Subcutaneous adipose tissue (tissue), 4 donors: ENCODE data around the gene TNF. TPM values are rescaled to one million over a fixed set of nuclear protein-coding genes. Genes with fewer than 3 reads are reported as not detected.

Experiments used
- total RNA-seq, 4 donors: library from RNA; depleted of rRNA; stranded (reverse); fragments of >200 nt; gene quantifications; one replicate each; pipeline ENCODE4 v1.1.0, GENCODE V29; 2016
- TF ChIP-seq, protein P1 (sequence below): fragments of 450-650 bp; IDR thresholded peaks from one replicate; pipeline ENCODE4 v1.5.1; 2016; ENCODE audit warnings: low read depth, mild to moderate bottlenecking, control low read depth, antibody characterized with exemption, moderate library complexity

Gene TNF
- total RNA-seq, 4 donors from 2014 or later = 0.22 to 0.82 TPM; not detected in 2

DNA sequence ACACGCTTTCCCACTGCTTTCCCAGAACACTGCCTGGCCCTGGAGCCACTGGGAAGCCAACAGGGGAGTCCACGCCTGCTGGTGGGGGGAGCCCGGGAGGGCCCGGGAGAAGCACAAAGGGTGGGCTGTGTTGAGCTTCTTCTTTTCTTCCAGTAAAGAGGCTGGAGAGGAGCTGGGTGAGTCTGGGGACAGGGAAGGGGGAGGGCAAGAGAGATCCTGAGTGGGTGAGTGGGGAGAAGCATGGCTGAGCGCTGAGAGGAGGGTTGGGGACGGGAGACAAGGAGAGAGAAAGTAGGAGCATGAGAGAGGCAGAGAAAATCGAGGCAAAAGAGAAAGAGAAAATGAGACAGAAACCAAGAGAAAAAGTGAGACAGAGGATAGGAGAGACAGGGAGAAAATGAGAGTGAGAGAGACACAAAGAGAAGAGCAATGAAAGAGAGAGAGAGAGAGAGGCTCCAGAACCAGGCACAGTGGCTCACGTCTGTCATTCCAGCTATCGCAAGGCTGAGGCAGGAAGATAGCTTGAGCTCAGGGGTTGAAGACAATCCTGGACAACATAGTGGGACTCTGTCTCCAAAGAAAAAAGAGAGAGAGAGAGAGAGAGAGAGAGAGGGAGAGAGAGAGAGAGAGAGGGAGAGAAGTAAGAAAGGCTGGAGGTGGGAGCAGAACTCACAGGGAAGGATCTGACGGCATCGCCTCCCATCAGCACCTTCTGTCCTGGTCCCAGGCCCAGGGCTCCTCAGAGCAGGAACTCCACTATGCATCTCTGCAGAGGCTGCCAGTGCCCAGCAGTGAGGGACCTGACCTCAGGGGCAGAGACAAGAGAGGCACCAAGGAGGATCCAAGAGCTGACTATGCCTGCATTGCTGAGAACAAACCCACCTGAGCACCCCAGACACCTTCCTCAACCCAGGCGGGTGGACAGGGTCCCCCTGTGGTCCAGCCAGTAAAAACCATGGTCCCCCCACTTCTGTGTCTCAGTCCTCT is 12.7 kb downstream of the TNF start:
- TF ChIP-seq, protein P1, sequence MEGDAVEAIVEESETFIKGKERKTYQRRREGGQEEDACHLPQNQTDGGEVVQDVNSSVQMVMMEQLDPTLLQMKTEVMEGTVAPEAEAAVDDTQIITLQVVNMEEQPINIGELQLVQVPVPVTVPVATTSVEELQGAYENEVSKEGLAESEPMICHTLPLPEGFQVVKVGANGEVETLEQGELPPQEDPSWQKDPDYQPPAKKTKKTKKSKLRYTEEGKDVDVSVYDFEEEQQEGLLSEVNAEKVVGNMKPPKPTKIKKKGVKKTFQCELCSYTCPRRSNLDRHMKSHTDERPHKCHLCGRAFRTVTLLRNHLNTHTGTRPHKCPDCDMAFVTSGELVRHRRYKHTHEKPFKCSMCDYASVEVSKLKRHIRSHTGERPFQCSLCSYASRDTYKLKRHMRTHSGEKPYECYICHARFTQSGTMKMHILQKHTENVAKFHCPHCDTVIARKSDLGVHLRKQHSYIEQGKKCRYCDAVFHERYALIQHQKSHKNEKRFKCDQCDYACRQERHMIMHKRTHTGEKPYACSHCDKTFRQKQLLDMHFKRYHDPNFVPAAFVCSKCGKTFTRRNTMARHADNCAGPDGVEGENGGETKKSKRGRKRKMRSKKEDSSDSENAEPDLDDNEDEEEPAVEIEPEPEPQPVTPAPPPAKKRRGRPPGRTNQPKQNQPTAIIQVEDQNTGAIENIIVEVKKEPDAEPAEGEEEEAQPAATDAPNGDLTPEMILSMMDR = no peak

DNA sequence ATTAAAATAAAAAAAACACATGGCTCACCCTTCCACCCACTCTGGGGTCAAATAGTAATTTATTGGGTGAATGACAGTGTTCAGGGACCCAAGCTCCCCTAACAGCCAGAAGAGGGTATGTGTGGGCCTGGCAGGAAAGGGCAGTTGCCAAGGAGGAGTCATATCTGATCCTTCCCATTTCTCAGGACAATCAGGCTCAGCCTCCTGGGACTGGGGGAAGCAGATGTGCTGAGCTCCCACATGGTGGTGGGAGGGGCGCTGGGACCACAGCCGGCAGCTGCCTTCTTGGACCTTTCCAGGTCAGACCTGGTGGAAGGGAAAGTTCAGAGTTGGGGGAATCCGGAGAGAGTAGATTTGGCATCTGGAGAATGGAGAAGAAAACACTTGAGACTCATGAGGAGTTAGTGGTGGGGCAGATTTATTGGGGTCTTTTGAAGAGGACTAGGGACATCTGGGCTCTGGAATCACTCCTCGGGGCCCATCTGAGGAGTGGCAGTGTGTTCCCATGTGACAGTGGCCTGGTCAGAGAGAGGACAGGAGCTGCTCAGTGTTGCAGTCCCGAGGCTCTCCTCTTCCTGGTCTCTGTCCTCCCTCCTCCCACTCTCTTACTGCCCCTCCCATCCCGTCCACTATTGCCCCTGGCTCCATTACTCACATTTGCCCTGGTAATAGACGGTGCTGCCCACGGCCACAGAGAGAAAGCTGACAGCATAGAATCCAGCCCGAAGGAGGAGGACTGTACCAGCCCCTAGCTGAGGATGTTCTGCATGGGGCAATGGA is 13.7 kb downstream of the TNF start:
- TF ChIP-seq, protein P1 = no peak

DNA sequence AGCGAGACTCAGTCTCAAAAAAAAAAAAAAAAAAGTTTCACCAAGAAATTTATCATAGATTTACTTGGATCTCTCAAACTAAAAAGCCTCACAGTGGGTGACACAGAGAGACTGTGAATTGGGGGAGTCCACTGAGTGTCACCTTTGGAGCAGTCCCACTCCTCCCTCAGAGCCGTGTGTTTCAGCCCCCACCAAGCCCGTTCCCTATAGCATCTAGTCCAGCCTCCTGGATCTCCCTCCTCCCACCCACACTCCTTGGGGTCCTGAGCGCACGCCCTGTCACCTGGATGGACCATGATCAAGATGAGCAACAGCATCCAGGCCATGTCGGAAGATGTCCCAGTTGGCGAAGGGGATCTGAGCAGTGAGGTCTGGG is 17.0 kb downstream of the TNF start:
- TF ChIP-seq, protein P1 = no peak

DNA sequence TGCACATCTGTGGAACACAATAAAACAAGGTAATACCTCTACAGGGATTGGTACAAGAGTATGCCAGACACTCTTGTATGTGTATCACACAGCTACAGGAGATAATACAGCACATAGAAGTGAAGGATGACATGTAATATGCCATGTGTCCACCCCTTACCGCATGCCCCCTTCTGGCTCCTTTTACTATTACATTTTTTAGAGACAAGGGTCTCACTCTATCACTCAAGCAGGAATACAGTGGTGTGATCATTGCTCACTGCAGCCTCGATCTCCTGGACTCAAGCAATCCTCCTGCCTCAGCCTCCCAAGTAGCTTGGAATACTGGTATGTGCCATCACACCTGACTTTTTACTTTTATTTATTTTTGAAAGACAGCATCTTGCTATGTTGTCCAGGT is 21.6 kb downstream of the TNF start:
- TF ChIP-seq, protein P1 = no peak

DNA sequence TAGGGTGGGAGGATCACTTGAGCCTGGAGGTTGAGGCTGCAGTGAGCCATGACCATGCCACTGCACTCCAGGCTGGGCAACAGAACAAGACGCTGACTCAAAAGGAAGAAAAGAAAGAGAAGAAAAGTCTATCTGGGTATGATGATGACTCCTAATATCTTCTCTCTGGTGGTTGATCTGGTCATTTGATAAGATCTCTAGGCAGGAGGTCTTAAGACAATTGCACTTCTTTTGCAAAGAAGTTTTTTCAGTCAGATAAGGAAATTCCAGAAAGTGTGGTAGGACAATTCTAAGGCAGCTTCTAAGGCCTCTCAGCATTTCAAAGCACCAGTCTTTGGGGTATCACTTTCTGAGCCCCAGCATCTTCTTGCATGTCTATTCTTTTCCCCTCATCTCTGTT is 32.0 kb downstream of the TNF start:
- TF ChIP-seq, protein P1 = no peak

DNA sequence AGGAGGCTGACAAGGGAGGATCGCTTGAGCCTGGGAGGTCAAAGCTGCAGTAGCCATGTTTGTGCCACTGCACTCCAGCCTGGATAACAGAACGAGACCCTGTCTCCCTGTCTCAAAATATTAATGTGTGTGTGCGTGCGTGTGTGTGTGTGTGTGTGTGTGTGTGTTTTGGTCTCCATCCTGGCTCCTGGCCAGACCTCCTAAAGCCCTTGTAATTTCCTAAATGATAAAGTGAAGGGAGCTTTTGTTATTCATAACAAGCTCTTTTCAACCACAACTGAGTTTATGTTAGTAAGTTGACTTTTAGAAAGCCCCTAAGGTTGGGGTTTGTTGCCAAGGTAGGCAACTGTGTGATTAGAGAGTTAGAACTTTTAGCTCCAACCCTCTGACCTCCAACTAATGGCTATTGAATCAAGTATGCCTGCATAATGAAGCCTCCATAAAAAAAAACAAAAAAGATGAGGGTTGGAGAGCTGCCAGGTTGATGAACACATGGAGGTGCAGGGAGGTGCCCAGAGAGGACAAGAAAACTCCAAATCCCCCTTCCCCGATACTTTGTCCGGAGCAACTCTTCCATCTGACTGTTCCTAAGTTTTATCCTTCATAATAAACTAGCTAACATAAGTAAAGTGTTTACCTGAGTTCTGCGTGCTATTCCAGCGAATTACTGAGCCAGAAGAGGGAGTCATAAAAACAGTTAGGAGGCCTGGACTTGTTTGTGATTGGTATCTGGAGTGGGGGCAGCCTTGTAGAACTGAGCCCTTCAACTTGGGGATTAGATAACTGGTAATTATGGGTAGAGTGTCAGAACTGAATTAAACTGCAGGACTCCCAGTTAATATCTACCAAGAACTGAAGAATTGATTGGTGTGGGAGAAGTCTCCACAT is 34.4 kb downstream of the TNF start:
- TF ChIP-seq, protein P1 = no peak
